ENCODE data around the gene GFRA4.

- TF ChIP-seq, protein P1, sequence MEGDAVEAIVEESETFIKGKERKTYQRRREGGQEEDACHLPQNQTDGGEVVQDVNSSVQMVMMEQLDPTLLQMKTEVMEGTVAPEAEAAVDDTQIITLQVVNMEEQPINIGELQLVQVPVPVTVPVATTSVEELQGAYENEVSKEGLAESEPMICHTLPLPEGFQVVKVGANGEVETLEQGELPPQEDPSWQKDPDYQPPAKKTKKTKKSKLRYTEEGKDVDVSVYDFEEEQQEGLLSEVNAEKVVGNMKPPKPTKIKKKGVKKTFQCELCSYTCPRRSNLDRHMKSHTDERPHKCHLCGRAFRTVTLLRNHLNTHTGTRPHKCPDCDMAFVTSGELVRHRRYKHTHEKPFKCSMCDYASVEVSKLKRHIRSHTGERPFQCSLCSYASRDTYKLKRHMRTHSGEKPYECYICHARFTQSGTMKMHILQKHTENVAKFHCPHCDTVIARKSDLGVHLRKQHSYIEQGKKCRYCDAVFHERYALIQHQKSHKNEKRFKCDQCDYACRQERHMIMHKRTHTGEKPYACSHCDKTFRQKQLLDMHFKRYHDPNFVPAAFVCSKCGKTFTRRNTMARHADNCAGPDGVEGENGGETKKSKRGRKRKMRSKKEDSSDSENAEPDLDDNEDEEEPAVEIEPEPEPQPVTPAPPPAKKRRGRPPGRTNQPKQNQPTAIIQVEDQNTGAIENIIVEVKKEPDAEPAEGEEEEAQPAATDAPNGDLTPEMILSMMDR (IDR thresholded peaks at IDR 0.05) = no peak
- no peak for TF ChIP-seq POLR2A (IDR thresholded peaks at IDR 0.05)
These were observed 23.2 kb upstream of the GFRA4 start for GRCh38 chr20:3686421-3686820.

All from adrenal gland (tissue), 5 donors.